ENCODE data around the gene MED4. TPM values are rescaled to one million over a fixed set of nuclear protein-coding genes. Genes with fewer than 3 reads are reported as not detected.

Gene MED4
- total RNA-seq, 4 donors from 2014 or later: 31.4 to 39.7 (median 37.2) TPM

- Histone ChIP-seq H3K27me3 (no peaks in the 10 kb centered on the region), H3K36me3 (no peaks in the 10 kb centered on the region), H3K27ac (peak overlapping the region; percentile 74 to 91 (median 85)), H3K4me3 (peak overlapping the region; percentile 74 to 96 (median 90)), H3K4me1 (peaks cover 10 to 38% (median 15%) of the 10 kb centered on the region in 4 donors), H3K9me3 (no peaks in the 10 kb centered on the region)
- intact Hi-C loops (cut with DNase I; ENCODE audit: low total_unique reads): no loop called here
- WGBS, 2 donors (ENCODE audit: low coverage in 1 of 2): 1% methylated on average over 14 of the region's 14 CpGs; no CpG with 5 or more reads in 1 of the 2 donors
- in situ Hi-C loops (cut with MboI; ENCODE audit: low pct_ligation_motif_present in 1 of 4, low pct_unique_long_range_greater_than_20kb in 1 of 4, low sequenced_read_pairs in 3 of 4): loop anchor here in 1 of 4 donors (25.0 kb wide), 1 partner anchor 668 kb away; no protein-coding TSS in a partner anchor
- no peak for DNase-seq
- TF ChIP-seq POLR2A (IDR thresholded peaks at IDR 0.05) (no peak), CTCF (IDR thresholded peaks at IDR 0.05) (no peak), POLR2AphosphoS5 (IDR thresholded peaks at IDR 0.05) (no peak), EP300 (IDR thresholded peaks at IDR 0.05; ENCODE audit: low read depth) (no peak)
These were observed 512 bp downstream of the MED4 start for GRCh38 chr13:48094404-48094780.

- Histone ChIP-seq H3K36me3 (no peaks in the 10 kb centered on the region), H3K27ac (no peak overlapping the region), H3K4me1 (peaks cover 10 to 45% (median 15%) of the 10 kb centered on the region in 4 donors), H3K4me3 (peak overlapping the region in 3 of 4 donors; percentile 86 to 96 (median 94)), H3K9me3 (no peaks in the 10 kb centered on the region), H3K27me3 (no peaks in the 10 kb centered on the region)
- in situ Hi-C loops (cut with MboI; ENCODE audit: low pct_ligation_motif_present in 1 of 4, low pct_unique_long_range_greater_than_20kb in 1 of 4, low sequenced_read_pairs in 3 of 4) (loop anchor here in 1 of 4 donors (25.0 kb wide), 1 partner anchor 669 kb away; no protein-coding TSS in a partner anchor), intact Hi-C loops (cut with DNase I; ENCODE audit: low total_unique reads) (no loop called here)
- TF ChIP-seq CTCF (IDR thresholded peaks at IDR 0.05) (no peak), EP300 (IDR thresholded peaks at IDR 0.05; ENCODE audit: low read depth) (no peak), POLR2A (IDR thresholded peaks at IDR 0.05) (no peak), POLR2AphosphoS5 (IDR thresholded peaks at IDR 0.05) (no peak)
- DNase-seq: no peak
- 65 to 74% methylated on average over 9 of the region's 9 CpGs for WGBS, 2 donors (ENCODE audit: low coverage in 1 of 2)
These were observed 1.3 kb downstream of the MED4 start for GRCh38 chr13:48093588-48093987.

GRCh38 chr13:48086272-48086671, 8.6 kb downstream of the MED4 start:
- intact Hi-C loops (cut with DNase I; ENCODE audit: low total_unique reads): no loop called here
- H3K4me1 ChIP-seq: peaks cover 0 to 19% (median 0%) of the 10 kb centered on the region in 4 donors
- DNase-seq: no peak
- no peak overlapping the region for H3K27ac ChIP-seq
- no peak for TF ChIP-seq CTCF (IDR thresholded peaks at IDR 0.05)
- TF ChIP-seq EP300 (IDR thresholded peaks at IDR 0.05; ENCODE audit: low read depth): no peak
- no peak for TF ChIP-seq POLR2A (IDR thresholded peaks at IDR 0.05)
- no peak for TF ChIP-seq POLR2AphosphoS5 (IDR thresholded peaks at IDR 0.05)
- H3K9me3 ChIP-seq: no peaks in the 10 kb centered on the region
- WGBS, 2 donors (ENCODE audit: low coverage in 1 of 2): 91 to 100% methylated on average over 1 to 2 of the region's 2 CpGs
- no peaks in the 10 kb centered on the region for H3K27me3 ChIP-seq
- no peak overlapping the region for H3K4me3 ChIP-seq
- in situ Hi-C loops (cut with MboI; ENCODE audit: low pct_ligation_motif_present in 1 of 4, low pct_unique_long_range_greater_than_20kb in 1 of 4, low sequenced_read_pairs in 3 of 4): loop anchor here in 1 of 4 donors (25.0 kb wide), 1 partner anchor 676 kb away; no protein-coding TSS in a partner anchor
- H3K36me3 ChIP-seq: peaks cover 0 to 45% (median 12%) of the 10 kb centered on the region in 4 donors

GRCh38 chr13:48081739-48082138, 13.2 kb downstream of the MED4 start:
- Histone ChIP-seq H3K9me3 (no peaks in the 10 kb centered on the region), H3K36me3 (peaks cover 0 to 89% (median 31%) of the 10 kb centered on the region in 4 donors), H3K27me3 (no peaks in the 10 kb centered on the region), H3K4me1 (no peaks in the 10 kb centered on the region), H3K4me3 (no peak overlapping the region), H3K27ac (no peak overlapping the region)
- TF ChIP-seq POLR2A (IDR thresholded peaks at IDR 0.05): no peak
- no peak for TF ChIP-seq POLR2AphosphoS5 (IDR thresholded peaks at IDR 0.05)
- TF ChIP-seq EP300 (IDR thresholded peaks at IDR 0.05; ENCODE audit: low read depth): no peak
- TF ChIP-seq CTCF (IDR thresholded peaks at IDR 0.05): no peak
- intact Hi-C loops (cut with DNase I; ENCODE audit: low total_unique reads) (no loop called here), in situ Hi-C loops (cut with MboI; ENCODE audit: low pct_ligation_motif_present in 1 of 4, low pct_unique_long_range_greater_than_20kb in 1 of 4, low sequenced_read_pairs in 3 of 4) (loop anchor here in 1 of 4 donors (25.0 kb wide), 1 partner anchor 681 kb away; no protein-coding TSS in a partner anchor)
- WGBS, 2 donors (ENCODE audit: low coverage in 1 of 2): 96 to 97% methylated on average over 4 of the region's 4 CpGs
- DNase-seq: no peak
